ENCODE results near the gene PLEKHA6. TPM values are rescaled to one million over a fixed set of nuclear protein-coding genes. Genes with fewer than 3 reads are reported as not detected.

Gene PLEKHA6
- total and polyA plus RNA-seq, 2 of the 4 experiments (the other 2 are of a cell fraction), result 8.2 to 19.9 TPM

DNA sequence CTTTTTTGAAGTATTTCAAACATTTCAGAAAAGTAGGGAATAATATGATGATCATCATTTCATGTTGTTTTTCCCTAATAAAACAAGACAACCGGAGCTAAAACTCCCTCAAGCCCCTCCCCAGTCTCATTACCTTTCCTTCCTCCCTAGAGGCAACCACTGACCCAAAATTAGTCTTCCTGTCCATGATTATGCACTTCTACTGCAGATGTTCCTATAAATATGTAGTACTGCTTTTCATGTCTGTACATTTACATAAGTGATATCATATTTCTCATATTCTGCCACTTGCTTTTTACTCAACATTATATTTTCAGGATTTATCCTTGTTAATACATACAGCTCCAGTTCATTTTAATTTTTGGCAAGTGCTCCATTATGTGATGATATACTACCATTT, 87.2 kb downstream of the PLEKHA6 start:
- no peak overlapping the region for H3K4ac ChIP-seq (ENCODE audit: low read depth, low read length)
- H3K79me1 ChIP-seq (ENCODE audit: low read depth in 1 of 2, low read length in 2 of 2), result no peaks in the 10 kb centered on the region
- no peak for TF ChIP-seq POLR2A (IDR thresholded peaks at IDR 0.05; ENCODE audit: low read depth, low read length)
- TF ChIP-seq, protein P1, sequence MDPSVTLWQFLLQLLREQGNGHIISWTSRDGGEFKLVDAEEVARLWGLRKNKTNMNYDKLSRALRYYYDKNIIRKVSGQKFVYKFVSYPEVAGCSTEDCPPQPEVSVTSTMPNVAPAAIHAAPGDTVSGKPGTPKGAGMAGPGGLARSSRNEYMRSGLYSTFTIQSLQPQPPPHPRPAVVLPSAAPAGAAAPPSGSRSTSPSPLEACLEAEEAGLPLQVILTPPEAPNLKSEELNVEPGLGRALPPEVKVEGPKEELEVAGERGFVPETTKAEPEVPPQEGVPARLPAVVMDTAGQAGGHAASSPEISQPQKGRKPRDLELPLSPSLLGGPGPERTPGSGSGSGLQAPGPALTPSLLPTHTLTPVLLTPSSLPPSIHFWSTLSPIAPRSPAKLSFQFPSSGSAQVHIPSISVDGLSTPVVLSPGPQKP (IDR thresholded peaks at IDR 0.05; ENCODE audit: borderline replicate concordance, low read depth, low read length), result no peak
- no peak for TF ChIP-seq RCOR1 (IDR thresholded peaks at IDR 0.05; ENCODE audit: insufficient replicate concordance, low read length)
- no peak for TF ChIP-seq RAD21 (IDR thresholded peaks at IDR 0.05; ENCODE audit: low read length)
- TF ChIP-seq, protein P2, sequence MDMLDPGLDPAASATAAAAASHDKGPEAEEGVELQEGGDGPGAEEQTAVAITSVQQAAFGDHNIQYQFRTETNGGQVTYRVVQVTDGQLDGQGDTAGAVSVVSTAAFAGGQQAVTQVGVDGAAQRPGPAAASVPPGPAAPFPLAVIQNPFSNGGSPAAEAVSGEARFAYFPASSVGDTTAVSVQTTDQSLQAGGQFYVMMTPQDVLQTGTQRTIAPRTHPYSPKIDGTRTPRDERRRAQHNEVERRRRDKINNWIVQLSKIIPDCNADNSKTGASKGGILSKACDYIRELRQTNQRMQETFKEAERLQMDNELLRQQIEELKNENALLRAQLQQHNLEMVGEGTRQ (IDR thresholded peaks at IDR 0.05; ENCODE audit: low read depth, low read length), result no peak
- TF ChIP-seq BHLHE40 (IDR thresholded peaks at IDR 0.05; ENCODE audit: low read depth, low read length), result no peak
- TF ChIP-seq NFE2L2 (IDR thresholded peaks at IDR 0.05; ENCODE audit: low read depth, low read length), result no peak
- TF ChIP-seq, protein P3, sequence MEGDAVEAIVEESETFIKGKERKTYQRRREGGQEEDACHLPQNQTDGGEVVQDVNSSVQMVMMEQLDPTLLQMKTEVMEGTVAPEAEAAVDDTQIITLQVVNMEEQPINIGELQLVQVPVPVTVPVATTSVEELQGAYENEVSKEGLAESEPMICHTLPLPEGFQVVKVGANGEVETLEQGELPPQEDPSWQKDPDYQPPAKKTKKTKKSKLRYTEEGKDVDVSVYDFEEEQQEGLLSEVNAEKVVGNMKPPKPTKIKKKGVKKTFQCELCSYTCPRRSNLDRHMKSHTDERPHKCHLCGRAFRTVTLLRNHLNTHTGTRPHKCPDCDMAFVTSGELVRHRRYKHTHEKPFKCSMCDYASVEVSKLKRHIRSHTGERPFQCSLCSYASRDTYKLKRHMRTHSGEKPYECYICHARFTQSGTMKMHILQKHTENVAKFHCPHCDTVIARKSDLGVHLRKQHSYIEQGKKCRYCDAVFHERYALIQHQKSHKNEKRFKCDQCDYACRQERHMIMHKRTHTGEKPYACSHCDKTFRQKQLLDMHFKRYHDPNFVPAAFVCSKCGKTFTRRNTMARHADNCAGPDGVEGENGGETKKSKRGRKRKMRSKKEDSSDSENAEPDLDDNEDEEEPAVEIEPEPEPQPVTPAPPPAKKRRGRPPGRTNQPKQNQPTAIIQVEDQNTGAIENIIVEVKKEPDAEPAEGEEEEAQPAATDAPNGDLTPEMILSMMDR (conservative IDR thresholded peaks at IDR 0.05; ENCODE audit: low read depth, low read length), result no peak
- TF ChIP-seq FOS (IDR thresholded peaks at IDR 0.05; ENCODE audit: low read depth, low read length), result no peak
- no peak for TF ChIP-seq MXI1 (IDR thresholded peaks at IDR 0.05; ENCODE audit: borderline replicate concordance, low read depth, low read length)
- no peak for TF ChIP-seq RFX5 (IDR thresholded peaks at IDR 0.05; ENCODE audit: low read depth, low read length)
- TF ChIP-seq CEBPB (IDR thresholded peaks at IDR 0.05; ENCODE audit: low read depth, low read length), result no peak
- TF ChIP-seq SMC3 (IDR thresholded peaks at IDR 0.05; ENCODE audit: low read depth, low read length), result no peak
- H2BK120ac ChIP-seq (ENCODE audit: low read depth, low read length), result no peak overlapping the region
- no peak overlapping the region for H2AFZ ChIP-seq (replicated peaks; ENCODE audit: low read length, poor library complexity)
- H3K27ac ChIP-seq (ENCODE audit: insufficient read depth, low read length), result no peak overlapping the region
- H2BK5ac ChIP-seq (ENCODE audit: low read depth, low read length, poor library complexity, severe bottlenecking), result no peak overlapping the region
- no peak overlapping the region for H3K14ac ChIP-seq (replicated peaks; ENCODE audit: low read depth, low read length)
- H4K5ac ChIP-seq (ENCODE audit: low read depth, low read length), result no peak overlapping the region
- no peak overlapping the region for H3K56ac ChIP-seq (ENCODE audit: extremely low read depth, insufficient read depth, low read length)
- no peak overlapping the region for H4K8ac ChIP-seq (ENCODE audit: low read depth in 2 of 2, low read length in 2 of 2)
- H3K4me2 ChIP-seq (ENCODE audit: low read depth, low read length), result no peak overlapping the region
- ChIA-PET POLR2A (ENCODE audit: unreplicated experiment) (no interaction called here), CTCF (interaction anchor here (0.7 to 0.9 kb wide), 2 partner anchors 14 to 66 kb away, joined by 3 to 4 read pairs; no protein-coding TSS in a partner anchor)
- in situ Hi-C loops (cut with MboI; ENCODE audit: low sequenced_read_pairs), result no loop called here
- no peaks in the 10 kb centered on the region for H4K20me1 ChIP-seq (ENCODE audit: insufficient read depth, low read length)
- no peak overlapping the region for H4K91ac ChIP-seq (ENCODE audit: insufficient read depth, low read depth, low read length)
- H2AK9ac ChIP-seq (replicated peaks; ENCODE audit: low read depth, low read length, poor library complexity), result no peak overlapping the region
- H3K27me3 ChIP-seq (ENCODE audit: control insufficient read depth, insufficient read depth, low read length), result peaks cover 6% of the 10 kb centered on the region; the same call in 1 of the 2 replicates
- no peak overlapping the region for H3K18ac ChIP-seq (ENCODE audit: low read depth, low read length)
- no peak overlapping the region for H3K23ac ChIP-seq (ENCODE audit: low read depth, low read length)
- no peak overlapping the region for H2BK15ac ChIP-seq (ENCODE audit: low read depth, low read length)
- no peak overlapping the region for H3K9ac ChIP-seq (ENCODE audit: low read depth, low read length)
- intact Hi-C loops (cut with micrococcal nuclease), result no loop called here
- dilution Hi-C loops (cut with HindIII; ENCODE audit: low sequenced_read_pairs, unreplicated experiment), result no loop called here
- ATAC-seq (ENCODE audit: low read depth) (no peak), DNase-seq (no peak)
- BruUV-seq (replicated peaks), result no TSS peak
- no peak overlapping the region for H2BK20ac ChIP-seq (ENCODE audit: low read depth, low read length)
- H2AK5ac ChIP-seq (ENCODE audit: low read depth, low read length), result no peak overlapping the region
- no CpG with 5 or more reads among the region's 1 CpG for WGBS, 2 experiments (ENCODE audit: extremely low coverage in 2 of 2, insufficient read length in 1 of 2)
- no peaks in the 10 kb centered on the region; the same call in 1 of the 2 replicates for H3K9me1 ChIP-seq (ENCODE audit: insufficient read depth, low read length)
- H3K9me3 ChIP-seq (ENCODE audit: control insufficient read depth, insufficient read depth, low read length), result no peaks in the 10 kb centered on the region
- H3K36me3 ChIP-seq (ENCODE audit: control insufficient read depth, insufficient read depth, low read length), result peaks cover 30% of the 10 kb centered on the region
- H3K4me3 ChIP-seq (ENCODE audit: insufficient read depth, low read depth, low read length), result no peak overlapping the region
- H3K4me1 ChIP-seq (ENCODE audit: control insufficient read depth, insufficient read depth, low read length), result no peaks in the 10 kb centered on the region; the same call in 1 of the 2 replicates

Measured in IMR-90 (cell line).